ENCODE data around the gene PDSS2. TPM values are rescaled to one million over a fixed set of nuclear protein-coding genes. Genes with fewer than 3 reads are reported as not detected.

The PDSS2 gene
- total and polyA plus RNA-seq, 7 donors: 9.4 to 18.5 (median 11.1) TPM

DNA sequence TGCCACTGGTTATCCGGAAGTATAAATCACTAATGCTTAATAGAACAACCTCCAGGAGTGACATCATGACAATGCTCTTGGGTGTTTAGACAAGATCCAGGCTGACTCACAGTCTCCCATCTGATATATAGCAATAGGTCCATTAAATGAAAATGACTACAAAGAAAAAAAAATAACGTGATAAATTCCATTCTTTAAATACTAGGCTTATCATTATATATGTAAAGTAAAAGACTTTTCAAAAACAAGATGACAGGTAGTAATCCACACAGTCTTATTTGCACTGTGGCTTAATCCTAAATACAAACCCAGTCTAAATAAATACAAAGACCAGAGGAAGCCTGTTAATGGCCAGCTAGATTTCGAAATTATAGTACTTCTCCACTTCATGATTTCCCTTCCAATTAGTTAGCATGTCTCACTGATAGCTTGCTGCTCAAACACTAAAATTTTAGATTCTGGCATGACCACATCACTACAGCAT, 195.0 kb downstream of the PDSS2 start:
- Histone ChIP-seq H3K4me3 (no peak overlapping the region), H3K9me3 (no peaks in the 10 kb centered on the region), H3K27me3 (no peaks in the 10 kb centered on the region), H3K36me3 (no peaks in the 10 kb centered on the region), H3K27ac (no peak overlapping the region), H3K4me1 (no peaks in the 10 kb centered on the region)
- TF ChIP-seq EP300 (IDR thresholded peaks at IDR 0.05) (no peak), POLR2A (IDR thresholded peaks at IDR 0.05) (no peak), POLR2AphosphoS5 (IDR thresholded peaks at IDR 0.05) (no peak)
- TF ChIP-seq, protein P1, sequence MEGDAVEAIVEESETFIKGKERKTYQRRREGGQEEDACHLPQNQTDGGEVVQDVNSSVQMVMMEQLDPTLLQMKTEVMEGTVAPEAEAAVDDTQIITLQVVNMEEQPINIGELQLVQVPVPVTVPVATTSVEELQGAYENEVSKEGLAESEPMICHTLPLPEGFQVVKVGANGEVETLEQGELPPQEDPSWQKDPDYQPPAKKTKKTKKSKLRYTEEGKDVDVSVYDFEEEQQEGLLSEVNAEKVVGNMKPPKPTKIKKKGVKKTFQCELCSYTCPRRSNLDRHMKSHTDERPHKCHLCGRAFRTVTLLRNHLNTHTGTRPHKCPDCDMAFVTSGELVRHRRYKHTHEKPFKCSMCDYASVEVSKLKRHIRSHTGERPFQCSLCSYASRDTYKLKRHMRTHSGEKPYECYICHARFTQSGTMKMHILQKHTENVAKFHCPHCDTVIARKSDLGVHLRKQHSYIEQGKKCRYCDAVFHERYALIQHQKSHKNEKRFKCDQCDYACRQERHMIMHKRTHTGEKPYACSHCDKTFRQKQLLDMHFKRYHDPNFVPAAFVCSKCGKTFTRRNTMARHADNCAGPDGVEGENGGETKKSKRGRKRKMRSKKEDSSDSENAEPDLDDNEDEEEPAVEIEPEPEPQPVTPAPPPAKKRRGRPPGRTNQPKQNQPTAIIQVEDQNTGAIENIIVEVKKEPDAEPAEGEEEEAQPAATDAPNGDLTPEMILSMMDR (IDR thresholded peaks at IDR 0.05): no peak
- DNase-seq: no peak
- 75 to 77% methylated on average over 3 of the region's 3 CpGs for WGBS, 2 donors
- intact Hi-C loops (cut with DNase I): no loop called here

DNA sequence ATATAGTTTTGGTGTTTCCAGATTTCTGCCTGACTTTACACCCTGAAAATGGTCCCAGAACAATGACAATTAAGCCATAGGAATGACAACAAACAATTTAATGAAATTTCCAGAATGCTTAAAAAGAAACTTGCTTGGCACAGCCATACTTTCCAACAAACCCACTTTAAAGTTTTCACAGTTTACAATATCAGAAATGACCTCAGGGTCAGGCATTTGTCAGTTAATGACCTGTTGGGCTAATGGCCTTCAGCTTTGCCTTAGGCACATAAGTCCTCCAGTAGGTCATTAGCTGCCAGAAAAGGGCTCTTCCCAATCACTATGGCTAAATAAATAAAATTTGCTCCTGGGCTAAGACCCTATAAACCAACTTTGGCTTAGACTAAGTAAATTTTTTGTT, 199.4 kb downstream of the PDSS2 start:
- no peaks in the 10 kb centered on the region for H3K4me1 ChIP-seq
- intact Hi-C loops (cut with DNase I): no loop called here
- H3K4me3 ChIP-seq: no peak overlapping the region
- no peak for TF ChIP-seq POLR2A (IDR thresholded peaks at IDR 0.05)
- no peak for TF ChIP-seq POLR2AphosphoS5 (IDR thresholded peaks at IDR 0.05)
- TF ChIP-seq EP300 (IDR thresholded peaks at IDR 0.05): no peak
- TF ChIP-seq, protein P1 (IDR thresholded peaks at IDR 0.05): no peak
- no peaks in the 10 kb centered on the region for H3K27me3 ChIP-seq
- DNase-seq: no peak
- no peaks in the 10 kb centered on the region for H3K36me3 ChIP-seq
- H3K27ac ChIP-seq: no peak overlapping the region
- no peaks in the 10 kb centered on the region for H3K9me3 ChIP-seq

DNA sequence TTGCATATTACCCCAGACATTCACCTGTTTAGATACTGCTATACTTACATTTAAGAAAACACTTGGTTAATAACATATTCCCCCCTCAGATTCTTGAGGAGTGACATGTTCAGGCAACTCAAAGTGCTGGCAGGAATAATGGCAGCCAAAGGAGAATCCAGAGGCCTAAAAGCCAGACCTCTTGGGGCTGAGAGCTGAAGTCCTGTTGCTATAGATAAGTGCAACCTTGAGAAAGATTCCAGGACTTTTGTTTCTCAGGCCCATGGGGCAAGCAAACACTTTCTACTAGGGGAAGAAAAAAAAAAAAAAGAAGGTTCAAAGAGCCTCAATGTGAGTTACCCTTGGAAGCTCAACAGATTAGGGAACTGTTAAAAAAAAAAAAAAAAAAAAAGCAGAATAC, 211.2 kb downstream of the PDSS2 start:
- Histone ChIP-seq H3K36me3 (no peaks in the 10 kb centered on the region), H3K4me3 (no peak overlapping the region), H3K4me1 (no peaks in the 10 kb centered on the region), H3K9me3 (no peaks in the 10 kb centered on the region), H3K27me3 (no peaks in the 10 kb centered on the region), H3K27ac (no peak overlapping the region)
- no peak for DNase-seq
- intact Hi-C loops (cut with DNase I): no loop called here
- TF ChIP-seq POLR2AphosphoS5 (IDR thresholded peaks at IDR 0.05): no peak
- TF ChIP-seq, protein P1 (IDR thresholded peaks at IDR 0.05): no peak
- no peak for TF ChIP-seq EP300 (IDR thresholded peaks at IDR 0.05)
- no peak for TF ChIP-seq POLR2A (IDR thresholded peaks at IDR 0.05)

DNA sequence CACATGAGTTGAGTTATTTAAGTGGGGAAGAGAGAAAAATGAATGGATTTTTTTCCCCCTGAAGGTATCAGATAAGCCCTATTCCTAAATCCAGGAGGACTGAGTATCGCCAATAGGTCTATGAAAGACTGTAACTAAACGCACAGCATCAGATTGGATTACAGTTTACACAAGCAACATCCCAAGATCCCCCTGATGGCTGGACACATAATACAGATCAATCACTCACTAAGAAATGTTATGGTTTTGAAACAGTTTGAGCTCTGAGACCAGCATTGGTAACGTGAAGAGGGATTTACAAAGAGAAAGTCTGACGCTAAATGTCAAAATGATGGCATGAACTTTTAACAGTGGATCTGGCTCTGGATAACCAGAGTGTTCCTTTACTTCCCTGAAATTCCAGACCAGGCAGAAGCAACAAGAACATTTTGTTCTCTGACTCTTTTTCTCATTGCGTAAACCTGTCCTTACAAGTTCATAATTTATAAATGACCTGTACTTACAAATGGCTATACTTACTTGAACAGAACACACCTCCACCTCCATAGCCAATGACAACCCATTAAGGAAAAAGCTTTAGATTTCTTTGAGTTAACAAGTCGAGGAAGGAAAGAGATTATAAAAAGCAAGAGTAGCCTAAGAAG, 212.3 kb downstream of the PDSS2 start:
- intact Hi-C loops (cut with DNase I): no loop called here
- Histone ChIP-seq H3K9me3 (no peaks in the 10 kb centered on the region), H3K27me3 (no peaks in the 10 kb centered on the region), H3K27ac (no peak overlapping the region), H3K4me3 (no peak overlapping the region), H3K4me1 (no peaks in the 10 kb centered on the region), H3K36me3 (no peaks in the 10 kb centered on the region)
- no peak for DNase-seq
- 83 to 85% methylated on average over 6 of the region's 6 CpGs for WGBS, 2 donors
- peak in 1 of 4 donors; percentile 40 for TF ChIP-seq POLR2AphosphoS5 (IDR thresholded peaks at IDR 0.05)
- TF ChIP-seq EP300 (IDR thresholded peaks at IDR 0.05): no peak
- no peak for TF ChIP-seq POLR2A (IDR thresholded peaks at IDR 0.05)
- TF ChIP-seq, protein P1 (IDR thresholded peaks at IDR 0.05): no peak
